GM12892 (cell line): ENCODE measurements around the gene CENPN.

Experiments
- POLR2A ChIP-seq: IDR thresholded peaks from 2 replicates; pipeline ENCODE4 v1.6.1; 2011; ENCODE audit warnings: low read depth, low read length, control low read depth
- POLR2AphosphoS5 ChIP-seq: IDR thresholded peaks from 2 replicates; pipeline ENCODE4 v1.6.1; 2011; ENCODE audit warnings: low read depth, low read length, control low read depth
- TAF1 ChIP-seq: IDR thresholded peaks from 2 replicates; pipeline ENCODE4 v1.6.1; 2011; ENCODE audit warnings: low read depth, mild to moderate bottlenecking, control low read depth, low read length, borderline replicate concordance

DNA sequence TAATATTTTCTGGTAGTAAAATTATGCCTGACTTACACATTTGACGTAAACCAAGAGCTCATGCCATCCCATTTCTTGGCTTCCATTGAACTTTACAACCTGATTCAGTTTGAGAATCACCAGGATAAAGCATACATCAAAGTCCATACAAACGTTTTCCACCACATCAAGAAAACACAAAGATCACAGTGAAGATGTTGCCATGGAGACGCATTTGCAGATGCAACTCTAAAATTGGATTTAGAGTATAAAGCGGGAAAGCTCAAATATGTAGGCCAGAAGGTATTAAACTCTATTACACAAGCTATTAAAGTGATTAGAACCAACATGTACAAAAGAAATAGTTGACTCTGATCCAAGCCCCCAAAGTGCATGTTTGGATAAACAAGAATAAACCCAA is 59.7 kb downstream of the CENPN start:
- TF ChIP-seq POLR2A (no peak), TAF1 (no peak), POLR2AphosphoS5 (no peak)
